ENCODE results near the gene THSD7B.

THSD7B gene

DNA sequence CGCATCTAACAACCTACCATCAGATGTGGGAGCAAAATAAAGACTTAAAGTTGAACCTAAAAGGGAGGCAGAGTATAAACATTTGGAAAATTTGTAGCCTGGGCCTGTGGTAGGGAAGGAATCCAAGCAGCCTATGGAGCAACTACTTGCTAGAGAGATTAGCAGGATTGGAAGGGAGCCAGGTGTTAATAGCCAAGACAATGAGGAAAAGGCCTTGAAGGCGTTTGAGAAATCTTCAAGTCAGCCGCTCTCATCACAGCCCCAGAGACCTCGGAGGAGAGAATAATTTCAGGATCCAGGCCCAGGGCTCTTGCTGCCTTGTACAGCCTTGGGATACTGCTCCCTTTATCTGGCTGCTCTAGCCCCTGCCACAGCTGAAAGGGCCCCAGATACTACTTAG is 219.7 kb downstream of the THSD7B start (continued):
- TF ChIP-seq, protein P1, sequence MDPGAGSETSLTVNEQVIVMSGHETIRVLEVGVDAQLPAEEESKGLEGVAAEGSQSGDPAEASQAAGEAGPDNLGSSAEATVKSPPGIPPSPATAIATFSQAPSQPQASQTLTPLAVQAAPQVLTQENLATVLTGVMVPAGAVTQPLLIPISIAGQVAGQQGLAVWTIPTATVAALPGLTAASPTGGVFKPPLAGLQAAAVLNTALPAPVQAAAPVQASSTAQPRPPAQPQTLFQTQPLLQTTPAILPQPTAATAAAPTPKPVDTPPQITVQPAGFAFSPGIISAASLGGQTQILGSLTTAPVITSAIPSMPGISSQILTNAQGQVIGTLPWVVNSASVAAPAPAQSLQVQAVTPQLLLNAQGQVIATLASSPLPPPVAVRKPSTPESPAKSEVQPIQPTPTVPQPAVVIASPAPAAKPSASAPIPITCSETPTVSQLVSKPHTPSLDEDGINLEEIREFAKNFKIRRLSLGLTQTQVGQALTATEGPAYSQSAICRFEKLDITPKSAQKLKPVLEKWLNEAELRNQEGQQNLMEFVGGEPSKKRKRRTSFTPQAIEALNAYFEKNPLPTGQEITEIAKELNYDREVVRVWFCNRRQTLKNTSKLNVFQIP (CRISPR knock-in tag; IDR thresholded peaks at IDR 0.05; ENCODE audit: borderline replicate concordance, low read depth): no peak
- TF ChIP-seq ESRRG (CRISPR knock-in tag; IDR thresholded peaks at IDR 0.05): no peak
- TF ChIP-seq OSR1 (CRISPR knock-in tag; IDR thresholded peaks at IDR 0.05): no peak
- TF ChIP-seq, protein P2, sequence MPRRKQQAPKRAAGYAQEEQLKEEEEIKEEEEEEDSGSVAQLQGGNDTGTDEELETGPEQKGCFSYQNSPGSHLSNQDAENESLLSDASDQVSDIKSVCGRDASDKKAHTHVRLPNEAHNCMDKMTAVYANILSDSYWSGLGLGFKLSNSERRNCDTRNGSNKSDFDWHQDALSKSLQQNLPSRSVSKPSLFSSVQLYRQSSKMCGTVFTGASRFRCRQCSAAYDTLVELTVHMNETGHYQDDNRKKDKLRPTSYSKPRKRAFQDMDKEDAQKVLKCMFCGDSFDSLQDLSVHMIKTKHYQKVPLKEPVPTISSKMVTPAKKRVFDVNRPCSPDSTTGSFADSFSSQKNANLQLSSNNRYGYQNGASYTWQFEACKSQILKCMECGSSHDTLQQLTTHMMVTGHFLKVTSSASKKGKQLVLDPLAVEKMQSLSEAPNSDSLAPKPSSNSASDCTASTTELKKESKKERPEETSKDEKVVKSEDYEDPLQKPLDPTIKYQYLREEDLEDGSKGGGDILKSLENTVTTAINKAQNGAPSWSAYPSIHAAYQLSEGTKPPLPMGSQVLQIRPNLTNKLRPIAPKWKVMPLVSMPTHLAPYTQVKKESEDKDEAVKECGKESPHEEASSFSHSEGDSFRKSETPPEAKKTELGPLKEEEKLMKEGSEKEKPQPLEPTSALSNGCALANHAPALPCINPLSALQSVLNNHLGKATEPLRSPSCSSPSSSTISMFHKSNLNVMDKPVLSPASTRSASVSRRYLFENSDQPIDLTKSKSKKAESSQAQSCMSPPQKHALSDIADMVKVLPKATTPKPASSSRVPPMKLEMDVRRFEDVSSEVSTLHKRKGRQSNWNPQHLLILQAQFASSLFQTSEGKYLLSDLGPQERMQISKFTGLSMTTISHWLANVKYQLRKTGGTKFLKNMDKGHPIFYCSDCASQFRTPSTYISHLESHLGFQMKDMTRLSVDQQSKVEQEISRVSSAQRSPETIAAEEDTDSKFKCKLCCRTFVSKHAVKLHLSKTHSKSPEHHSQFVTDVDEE (CRISPR knock-in tag; IDR thresholded peaks at IDR 0.05): no peak
- TF ChIP-seq ARNTL (CRISPR knock-in tag; IDR thresholded peaks at IDR 0.05; ENCODE audit: borderline replicate concordance, low read depth): no peak
- TF ChIP-seq, protein P3, sequence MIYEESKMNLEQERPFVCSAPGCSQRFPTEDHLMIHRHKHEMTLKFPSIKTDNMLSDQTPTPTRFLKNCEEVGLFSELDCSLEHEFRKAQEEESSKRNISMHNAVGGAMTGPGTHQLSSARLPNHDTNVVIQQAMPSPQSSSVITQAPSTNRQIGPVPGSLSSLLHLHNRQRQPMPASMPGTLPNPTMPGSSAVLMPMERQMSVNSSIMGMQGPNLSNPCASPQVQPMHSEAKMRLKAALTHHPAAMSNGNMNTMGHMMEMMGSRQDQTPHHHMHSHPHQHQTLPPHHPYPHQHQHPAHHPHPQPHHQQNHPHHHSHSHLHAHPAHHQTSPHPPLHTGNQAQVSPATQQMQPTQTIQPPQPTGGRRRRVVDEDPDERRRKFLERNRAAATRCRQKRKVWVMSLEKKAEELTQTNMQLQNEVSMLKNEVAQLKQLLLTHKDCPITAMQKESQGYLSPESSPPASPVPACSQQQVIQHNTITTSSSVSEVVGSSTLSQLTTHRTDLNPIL (CRISPR knock-in tag; IDR thresholded peaks at IDR 0.05; ENCODE audit: low read depth): no peak
- no peak for TF ChIP-seq ZFP3 (CRISPR knock-in tag; IDR thresholded peaks at IDR 0.05)
- TF ChIP-seq SNAI2 (CRISPR knock-in tag; IDR thresholded peaks at IDR 0.05): no peak

DNA sequence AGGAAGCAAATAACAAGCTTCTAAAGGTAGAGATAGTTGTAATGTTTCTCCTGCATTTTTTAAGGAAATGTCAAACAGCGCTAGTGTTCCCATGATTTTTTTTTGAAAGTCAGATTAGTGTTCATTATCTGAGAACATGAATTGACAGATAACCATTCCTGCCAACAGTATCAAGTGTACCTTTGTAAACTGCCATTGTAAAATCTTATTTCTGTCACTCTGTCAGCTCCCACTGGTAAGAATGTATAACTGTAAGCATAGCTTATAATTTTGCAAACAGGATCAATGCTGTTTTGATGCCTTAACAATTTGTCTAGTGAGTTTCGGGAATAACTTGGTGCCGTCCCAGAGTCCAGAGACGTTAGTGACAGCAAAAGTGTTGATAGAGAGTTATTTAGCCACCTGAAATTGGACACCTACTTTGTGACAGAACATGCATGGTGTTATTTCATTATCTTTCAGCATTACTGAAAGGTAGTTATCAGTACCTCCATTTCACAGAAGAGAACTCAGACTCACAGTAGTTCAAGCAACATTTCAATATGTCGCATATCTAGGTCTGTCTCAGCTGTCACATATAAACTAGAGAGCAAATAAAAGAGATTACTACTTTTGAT is 221.4 kb downstream of the THSD7B start:
- no peak for TF ChIP-seq ARNTL (CRISPR knock-in tag; IDR thresholded peaks at IDR 0.05; ENCODE audit: borderline replicate concordance, low read depth)
- TF ChIP-seq PPARA (CRISPR knock-in tag; IDR thresholded peaks at IDR 0.05; ENCODE audit: borderline replicate concordance): no peak
- TF ChIP-seq SNAI2 (CRISPR knock-in tag; IDR thresholded peaks at IDR 0.05): no peak
- no peak for TF ChIP-seq RARB (CRISPR knock-in tag; IDR thresholded peaks at IDR 0.05)
- TF ChIP-seq, protein P4, sequence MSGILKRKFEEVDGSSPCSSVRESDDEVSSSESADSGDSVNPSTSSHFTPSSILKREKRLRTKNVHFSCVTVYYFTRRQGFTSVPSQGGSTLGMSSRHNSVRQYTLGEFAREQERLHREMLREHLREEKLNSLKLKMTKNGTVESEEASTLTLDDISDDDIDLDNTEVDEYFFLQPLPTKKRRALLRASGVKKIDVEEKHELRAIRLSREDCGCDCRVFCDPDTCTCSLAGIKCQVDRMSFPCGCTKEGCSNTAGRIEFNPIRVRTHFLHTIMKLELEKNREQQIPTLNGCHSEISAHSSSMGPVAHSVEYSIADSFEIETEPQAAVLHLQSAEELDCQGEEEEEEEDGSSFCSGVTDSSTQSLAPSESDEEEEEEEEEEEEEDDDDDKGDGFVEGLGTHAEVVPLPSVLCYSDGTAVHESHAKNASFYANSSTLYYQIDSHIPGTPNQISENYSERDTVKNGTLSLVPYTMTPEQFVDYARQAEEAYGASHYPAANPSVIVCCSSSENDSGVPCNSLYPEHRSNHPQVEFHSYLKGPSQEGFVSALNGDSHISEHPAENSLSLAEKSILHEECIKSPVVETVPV (CRISPR knock-in tag; IDR thresholded peaks at IDR 0.05): no peak
- no peak for TF ChIP-seq ZNF565 (CRISPR knock-in tag; conservative IDR thresholded peaks at IDR 0.05; ENCODE audit: low read depth)
- TF ChIP-seq GLIS3 (CRISPR knock-in tag; IDR thresholded peaks at IDR 0.05): no peak
- no peak for ATAC-seq

DNA sequence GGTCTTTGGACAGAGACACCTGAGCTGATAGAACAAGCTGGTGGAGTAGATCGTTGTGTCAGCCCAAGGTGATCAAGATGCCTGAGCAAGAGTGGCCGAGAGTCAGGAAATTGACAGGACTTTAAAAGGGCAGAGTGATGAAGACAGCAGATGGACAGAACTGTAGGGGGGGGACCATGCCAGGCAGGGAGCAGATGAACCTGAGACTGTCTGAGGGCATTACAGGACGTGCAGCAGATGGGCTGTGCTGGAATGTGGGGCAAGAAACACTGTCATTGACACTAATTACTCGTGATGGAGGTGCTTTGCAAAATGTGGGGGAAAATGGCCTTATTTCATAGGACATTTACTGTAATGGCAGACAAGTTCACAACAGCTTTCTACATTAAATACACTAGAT is 225.0 kb downstream of the THSD7B start:
- no peak for ATAC-seq
- TF ChIP-seq, protein P4 (CRISPR knock-in tag; IDR thresholded peaks at IDR 0.05): no peak

DNA sequence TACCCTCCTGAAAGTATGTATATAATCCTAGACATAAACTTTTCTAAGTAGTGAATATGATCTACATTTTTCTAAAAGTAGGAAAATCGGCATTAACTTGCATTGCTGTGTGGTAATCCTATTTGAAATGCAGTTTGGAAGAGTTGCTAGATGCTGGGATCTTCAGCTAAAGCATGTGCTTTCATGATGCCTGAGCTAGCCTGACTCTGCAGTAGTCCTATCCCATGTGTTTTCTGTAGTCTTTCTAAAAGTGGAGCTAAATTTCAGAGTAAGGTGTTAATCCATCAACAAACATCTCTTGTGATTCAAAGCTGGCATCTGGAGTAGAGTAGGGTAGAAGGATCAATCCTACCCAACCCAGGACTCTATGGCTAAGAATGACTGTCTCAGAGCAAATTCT is 229.4 kb downstream of the THSD7B start:
- ATAC-seq: no peak
- TF ChIP-seq, protein P2 (CRISPR knock-in tag; IDR thresholded peaks at IDR 0.05): no peak
- TF ChIP-seq OSR1 (CRISPR knock-in tag; IDR thresholded peaks at IDR 0.05) (no peak), ESRRG (CRISPR knock-in tag; IDR thresholded peaks at IDR 0.05) (no peak), ZC3H10 (CRISPR knock-in tag; IDR thresholded peaks at IDR 0.05) (no peak), ISL1 (CRISPR knock-in tag; IDR thresholded peaks at IDR 0.05) (no peak), ZFP3 (CRISPR knock-in tag; IDR thresholded peaks at IDR 0.05) (no peak)
- TF ChIP-seq, protein P4 (CRISPR knock-in tag; IDR thresholded peaks at IDR 0.05): no peak

Data from SK-N-SH treated with all-trans-retinoic acid at 6 μM for 48 hours (cell line).